Sigmoid colon (tissue), 7 donors: Measurements from ENCODE around the gene GGCX. TPM values are rescaled to one million over a fixed set of nuclear protein-coding genes. Genes with fewer than 3 reads are reported as not detected.
A peak's percentile ranks its signal among the peaks of the same experiment; 100 is the strongest.

Experiments used
- DNase-seq: peaks from one replicate; pipeline ENCODE4 v3.0.0-alpha.2; 2019
- H3K27ac ChIP-seq, 4 donors: fragments of 200-600 bp; sonication (generic); one replicate each; pipeline ENCODE4 v1.5.1; 2016 to 2019; ENCODE audit warnings: mild to moderate bottlenecking in 1 of 4
- H3K27me3 ChIP-seq, 3 donors: fragments of 200-600 bp; sonication (generic); one replicate each; pipeline ENCODE4 v1.5.1; 2019; ENCODE audit warnings: mild to moderate bottlenecking in 1 of 3
- H3K36me3 ChIP-seq, 4 donors: fragments of 200-600 bp; sonication (generic); one replicate each; pipeline ENCODE4 v1.5.1; 2016 to 2019
- H3K4me1 ChIP-seq, 4 donors: fragments of 200-600 bp; sonication (generic); one replicate each; pipeline ENCODE4 v1.5.1; 2017 to 2019
- H3K4me3 ChIP-seq, 4 donors: fragments of 200-600 bp; sonication (generic); one replicate each; pipeline ENCODE4 v1.5.1; 2017 to 2019; ENCODE audit warnings: mild to moderate bottlenecking in 2 of 4, moderate library complexity in 1 of 4
- H3K9me3 ChIP-seq, 4 donors: fragments of 200-600 bp in 3 of 4; sonication (generic) in 3 of 4; one replicate each; pipeline versions ENCODE4 v1.5.1 to v1.6.1; 2013 to 2019
- EP300 ChIP-seq, 4 donors: sonication (generic); formaldehyde crosslinking; IDR thresholded peaks; one replicate each; pipeline ENCODE4 v1.6.1; 2017; ENCODE audit warnings: antibody characterized with exemption in 4 of 4
- POLR2A ChIP-seq, 2 donors: fragments of 450-650 bp; IDR thresholded peaks; one replicate each; pipeline ENCODE4 v1.6.1; 2016; ENCODE audit warnings: antibody characterized with exemption in 2 of 2, mild to moderate bottlenecking in 2 of 2, moderate library complexity in 2 of 2
- POLR2AphosphoS5 ChIP-seq, 4 donors: sonication (generic); formaldehyde crosslinking; IDR thresholded peaks; one replicate each; pipeline ENCODE4 v1.6.1; 2017; ENCODE audit warnings: antibody characterized with exemption in 4 of 4
- WGBS, 2 donors: extraction: QIAGEN DNeasy Blood & Tissue Kit; methylation state at CpG; one replicate each; pipeline ENCODE4 v1.1.7; 2013; 5-methylcytosine and 5-hydroxymethylcytosine counted together
- intact Hi-C: fragments of 100-400 bp; cut with DNase I; formaldehyde crosslinking; loops from one replicate; pipeline ENCODE4 v1.15.1; 2023
- polyA plus RNA-seq, 3 donors: library from polyadenylated mRNA; stranded (reverse); fragments of 200-250 nt; gene quantifications; one replicate each; pipeline ENCODE4 v1.2.3, GENCODE V29; 2013
- total RNA-seq, 4 donors: library from RNA; depleted of rRNA; stranded (reverse); fragments of >200 nt; gene quantifications; one replicate each; pipeline ENCODE4 v1.1.0, GENCODE V29; 2016
- TF ChIP-seq, protein P1 (sequence below), 4 experiments: fragments of 450-650 bp in 3 of 4; fragments of 200-600 bp in 1 of 4; IDR thresholded peaks; one replicate each; pipeline ENCODE4 v1.5.1; 2016 to 2019; ENCODE audit warnings: antibody characterized with exemption in 4 of 4, mild to moderate bottlenecking in 3 of 4, moderate library complexity in 2 of 4
- donor health status: healthy with polysubstance abuse.
- donor health status: Bipolar disorder and iron deficiency.
- donor health status: healthy.

Gene GGCX
- total and polyA plus RNA-seq, 7 donors, result 3.6 to 25.3 (median 22.8) TPM

DNA sequence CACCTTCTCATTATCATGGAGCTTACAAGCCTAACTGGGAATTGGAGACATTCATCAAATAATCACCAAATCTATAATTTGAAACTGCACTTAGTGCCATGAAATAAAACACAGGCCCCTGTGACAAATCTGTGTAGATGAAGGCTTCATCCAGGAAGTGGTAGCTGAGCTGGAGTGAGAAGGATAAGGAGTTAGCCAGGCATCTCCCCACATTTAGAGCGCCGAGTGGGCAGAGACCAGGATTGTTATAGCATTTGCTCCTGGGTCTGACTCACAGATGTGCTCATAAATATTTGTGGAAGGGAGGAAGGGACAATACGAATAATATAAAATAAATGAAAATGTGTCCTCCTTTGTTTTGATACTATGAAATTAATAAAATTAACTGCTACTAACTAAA is 24.8 kb downstream of the GGCX start:
- no peak overlapping the region for H3K4me3 ChIP-seq
- H3K4me1 ChIP-seq, result peaks cover 0 to 29% (median 27%) of the 10 kb centered on the region in 4 donors
- no peaks in the 10 kb centered on the region for H3K27me3 ChIP-seq
- intact Hi-C loops, result no loop called here
- no peak for TF ChIP-seq EP300 (IDR thresholded peaks at IDR 0.05)
- no peak for TF ChIP-seq POLR2AphosphoS5 (IDR thresholded peaks at IDR 0.05)
- TF ChIP-seq, protein P1, sequence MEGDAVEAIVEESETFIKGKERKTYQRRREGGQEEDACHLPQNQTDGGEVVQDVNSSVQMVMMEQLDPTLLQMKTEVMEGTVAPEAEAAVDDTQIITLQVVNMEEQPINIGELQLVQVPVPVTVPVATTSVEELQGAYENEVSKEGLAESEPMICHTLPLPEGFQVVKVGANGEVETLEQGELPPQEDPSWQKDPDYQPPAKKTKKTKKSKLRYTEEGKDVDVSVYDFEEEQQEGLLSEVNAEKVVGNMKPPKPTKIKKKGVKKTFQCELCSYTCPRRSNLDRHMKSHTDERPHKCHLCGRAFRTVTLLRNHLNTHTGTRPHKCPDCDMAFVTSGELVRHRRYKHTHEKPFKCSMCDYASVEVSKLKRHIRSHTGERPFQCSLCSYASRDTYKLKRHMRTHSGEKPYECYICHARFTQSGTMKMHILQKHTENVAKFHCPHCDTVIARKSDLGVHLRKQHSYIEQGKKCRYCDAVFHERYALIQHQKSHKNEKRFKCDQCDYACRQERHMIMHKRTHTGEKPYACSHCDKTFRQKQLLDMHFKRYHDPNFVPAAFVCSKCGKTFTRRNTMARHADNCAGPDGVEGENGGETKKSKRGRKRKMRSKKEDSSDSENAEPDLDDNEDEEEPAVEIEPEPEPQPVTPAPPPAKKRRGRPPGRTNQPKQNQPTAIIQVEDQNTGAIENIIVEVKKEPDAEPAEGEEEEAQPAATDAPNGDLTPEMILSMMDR (IDR thresholded peaks at IDR 0.05), result no peak
- TF ChIP-seq POLR2A (IDR thresholded peaks at IDR 0.05), result no peak
- H3K27ac ChIP-seq, result peak overlapping the region; percentile 99 to 100 (median 99)
- no peak for DNase-seq
- WGBS, 2 donors, result 86% methylated on average over 3 of the region's 3 CpGs
- peaks cover 2 to 10% (median 4%) of the 10 kb centered on the region in 4 donors for H3K36me3 ChIP-seq
- H3K9me3 ChIP-seq, result no peaks in the 10 kb centered on the region

DNA sequence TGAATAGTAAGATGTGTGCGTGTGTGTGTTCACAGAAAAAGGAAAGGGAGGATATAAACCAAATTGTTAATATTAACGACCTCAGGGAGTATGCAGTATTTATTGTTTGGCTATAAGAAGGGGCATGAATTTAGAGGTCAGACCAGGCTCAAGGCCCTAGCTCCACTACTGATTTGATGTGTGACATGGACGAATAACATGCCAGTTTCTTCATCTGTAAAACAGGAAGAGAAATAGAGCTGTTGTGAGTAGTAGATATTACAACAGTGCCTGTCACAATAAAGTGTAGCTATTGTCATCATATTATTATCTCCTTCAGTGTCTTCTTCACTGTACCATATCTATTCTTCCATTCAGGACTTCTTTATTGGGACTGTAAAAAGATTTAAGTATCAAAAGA is 26.4 kb downstream of the GGCX start:
- Histone ChIP-seq H3K27me3 (no peaks in the 10 kb centered on the region), H3K4me3 (no peak overlapping the region), H3K36me3 (no peaks in the 10 kb centered on the region), H3K9me3 (no peaks in the 10 kb centered on the region), H3K27ac (peak overlapping the region in 3 of 4 donors; percentile 99 to 100 (median 99)), H3K4me1 (peaks cover 0 to 18% (median 16%) of the 10 kb centered on the region in 4 donors)
- TF ChIP-seq EP300 (IDR thresholded peaks at IDR 0.05) (no peak), POLR2A (IDR thresholded peaks at IDR 0.05) (no peak), POLR2AphosphoS5 (IDR thresholded peaks at IDR 0.05) (no peak)
- TF ChIP-seq, protein P1 (IDR thresholded peaks at IDR 0.05), result no peak
- no peak for DNase-seq
- WGBS, 2 donors, result 70 to 71% methylated on average over 3 of the region's 3 CpGs
- intact Hi-C loops, result no loop called here

- Histone ChIP-seq H3K36me3 (no peaks in the 10 kb centered on the region), H3K4me1 (peaks cover 0 to 18% (median 16%) of the 10 kb centered on the region in 4 donors), H3K27me3 (no peaks in the 10 kb centered on the region), H3K27ac (peak overlapping the region in 3 of 4 donors; percentile 54 to 100 (median 99)), H3K9me3 (no peaks in the 10 kb centered on the region), H3K4me3 (no peak overlapping the region)
- WGBS, 2 donors, result 42 to 68% methylated on average over 3 of the region's 3 CpGs
- TF ChIP-seq POLR2A (IDR thresholded peaks at IDR 0.05), result no peak
- TF ChIP-seq POLR2AphosphoS5 (IDR thresholded peaks at IDR 0.05), result no peak
- TF ChIP-seq EP300 (IDR thresholded peaks at IDR 0.05), result no peak
- TF ChIP-seq, protein P1 (IDR thresholded peaks at IDR 0.05), result no peak
- intact Hi-C loops, result no loop called here
- no peak for DNase-seq
These were observed 27.2 kb downstream of the GGCX start for GRCh38 chr2:85534099-85534498.

- WGBS, 2 donors, result 64 to 66% methylated on average over 2 of the region's 2 CpGs
- Histone ChIP-seq H3K27me3 (no peaks in the 10 kb centered on the region), H3K4me1 (peaks cover 0 to 6% (median 5%) of the 10 kb centered on the region in 4 donors), H3K27ac (no peak overlapping the region), H3K9me3 (no peaks in the 10 kb centered on the region), H3K36me3 (no peaks in the 10 kb centered on the region), H3K4me3 (no peak overlapping the region)
- TF ChIP-seq, protein P1 (IDR thresholded peaks at IDR 0.05), result no peak
- no peak for TF ChIP-seq POLR2A (IDR thresholded peaks at IDR 0.05)
- TF ChIP-seq EP300 (IDR thresholded peaks at IDR 0.05), result no peak
- TF ChIP-seq POLR2AphosphoS5 (IDR thresholded peaks at IDR 0.05), result no peak
- no peak for DNase-seq
- intact Hi-C loops, result no loop called here
These were observed 29.7 kb downstream of the GGCX start for GRCh38 chr2:85531589-85531988.

GRCh38 chr2:85529809-85530208 is 31.5 kb downstream of the GGCX start:
- Histone ChIP-seq H3K27me3 (no peaks in the 10 kb centered on the region), H3K27ac (no peak overlapping the region), H3K4me3 (no peak overlapping the region), H3K4me1 (peaks cover 0 to 7% (median 4%) of the 10 kb centered on the region in 4 donors), H3K36me3 (no peaks in the 10 kb centered on the region), H3K9me3 (no peaks in the 10 kb centered on the region)
- 95 to 97% methylated on average over 1 of the region's 1 CpG for WGBS, 2 donors
- intact Hi-C loops, result no loop called here
- DNase-seq, result no peak
- no peak for TF ChIP-seq POLR2AphosphoS5 (IDR thresholded peaks at IDR 0.05)
- TF ChIP-seq EP300 (IDR thresholded peaks at IDR 0.05), result no peak
